B cell (primary cell): ENCODE measurements around the gene CCDC141.
"Not testable (repeated sequence)": the region's sequence is repeated elsewhere in the genome, so short reads cannot be mapped to it uniquely, and the experiment has no call there.

Experiments
- CTCF ChIP-seq: fragments of 200-600 bp; IDR thresholded peaks from one replicate; pipeline ENCODE4 v1.8.0; 2022; ENCODE audit warnings: antibody characterized with exemption, mild to moderate bottlenecking
- EZH2 ChIP-seq: IDR thresholded peaks from 2 replicates; pipeline ENCODE4 v1.6.1; 2012; ENCODE audit warnings: borderline replicate concordance, low read depth, mild to moderate bottlenecking, moderate library complexity, low read length; ENCODE audit not compliant: insufficient read depth, poor library complexity, severe bottlenecking

- not testable (repeated sequence) for TF ChIP-seq CTCF, EZH2
Measured at GRCh38 chr2:178992719-178993118, 57.2 kb downstream of the CCDC141 start.
